Transverse colon (tissue), 4 donors: ENCODE results near the gene FGFBP1.

ENCODE experiments used
- POLR2AphosphoS5 ChIP-seq, 3 donors: sonication (generic); formaldehyde crosslinking; IDR thresholded peaks; one replicate each; pipeline ENCODE4 v1.6.1; 2016; ENCODE audit warnings: antibody characterized with exemption in 3 of 3
- TF ChIP-seq, protein P1 (sequence below), 5 experiments: fragments of 200-600 bp in 3 of 5; fragments of 450-650 bp in 2 of 5; sonication (generic) in 3 of 5; IDR thresholded peaks; 1 replicate in 2 of 5; 2 replicates in 3 of 5; pipeline ENCODE4 v1.5.1; 2016 to 2017; ENCODE audit warnings: antibody characterized with exemption in 5 of 5, inconsistent platforms in 3 of 5, mild to moderate bottlenecking in 2 of 5, moderate library complexity in 1 of 5

DNA sequence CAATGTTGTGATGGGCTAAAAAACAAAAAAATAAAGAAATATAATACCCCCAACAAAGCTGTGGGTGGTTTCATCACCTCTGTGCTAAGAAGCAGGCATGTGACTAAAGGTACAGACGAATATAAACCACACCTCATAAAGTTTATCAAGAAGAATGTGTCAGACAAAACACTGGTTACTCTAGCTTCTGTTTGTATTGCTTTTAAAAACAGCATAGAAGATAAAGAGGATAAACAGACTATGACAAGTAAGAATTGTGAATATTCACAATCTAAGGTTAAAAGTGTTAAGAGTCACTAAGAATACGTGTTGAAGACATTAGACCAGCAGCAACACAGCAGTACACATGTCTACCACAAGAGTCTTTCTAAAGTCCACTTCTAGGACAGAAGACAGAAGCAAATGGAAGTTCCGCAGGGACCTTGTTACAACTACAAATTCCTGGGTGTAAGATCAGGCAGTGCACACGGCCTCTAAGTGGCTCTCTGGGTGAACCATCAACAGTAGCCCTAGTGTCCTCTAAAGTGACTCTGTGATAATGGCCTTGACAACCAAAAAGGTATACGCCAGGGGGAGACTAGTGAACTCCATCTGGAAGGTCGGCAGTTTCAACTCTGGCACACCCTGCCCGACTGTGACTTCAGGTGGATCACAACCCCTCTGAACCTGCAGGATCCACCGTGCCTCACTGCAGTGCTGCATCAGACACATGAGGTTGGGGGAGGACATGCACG, 32.7 kb upstream of the FGFBP1 start:
- no peak for TF ChIP-seq POLR2AphosphoS5 (IDR thresholded peaks at IDR 0.05)
- TF ChIP-seq, protein P1, sequence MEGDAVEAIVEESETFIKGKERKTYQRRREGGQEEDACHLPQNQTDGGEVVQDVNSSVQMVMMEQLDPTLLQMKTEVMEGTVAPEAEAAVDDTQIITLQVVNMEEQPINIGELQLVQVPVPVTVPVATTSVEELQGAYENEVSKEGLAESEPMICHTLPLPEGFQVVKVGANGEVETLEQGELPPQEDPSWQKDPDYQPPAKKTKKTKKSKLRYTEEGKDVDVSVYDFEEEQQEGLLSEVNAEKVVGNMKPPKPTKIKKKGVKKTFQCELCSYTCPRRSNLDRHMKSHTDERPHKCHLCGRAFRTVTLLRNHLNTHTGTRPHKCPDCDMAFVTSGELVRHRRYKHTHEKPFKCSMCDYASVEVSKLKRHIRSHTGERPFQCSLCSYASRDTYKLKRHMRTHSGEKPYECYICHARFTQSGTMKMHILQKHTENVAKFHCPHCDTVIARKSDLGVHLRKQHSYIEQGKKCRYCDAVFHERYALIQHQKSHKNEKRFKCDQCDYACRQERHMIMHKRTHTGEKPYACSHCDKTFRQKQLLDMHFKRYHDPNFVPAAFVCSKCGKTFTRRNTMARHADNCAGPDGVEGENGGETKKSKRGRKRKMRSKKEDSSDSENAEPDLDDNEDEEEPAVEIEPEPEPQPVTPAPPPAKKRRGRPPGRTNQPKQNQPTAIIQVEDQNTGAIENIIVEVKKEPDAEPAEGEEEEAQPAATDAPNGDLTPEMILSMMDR (IDR thresholded peaks at IDR 0.05), result no peak
